K562 (cell line): Measurements from ENCODE around the gene ENO2. TPM values are rescaled to one million over a fixed set of nuclear protein-coding genes. Genes with fewer than 3 reads are reported as not detected.
A peak's percentile ranks its signal among the peaks of the same experiment; 100 is the strongest.

ENCODE experiments used
- CCAR2 ChIP-seq: fragments of 200-400 bp; formaldehyde crosslinking; IDR thresholded peaks from 2 replicates; pipeline ENCODE4 v1.6.1; 2017; ENCODE audit warnings: mild to moderate bottlenecking, low read depth, low read length
- CEBPB ChIP-seq: fragments of 450-650 bp; IDR thresholded peaks from 2 replicates; pipeline ENCODE4 v1.6.1; 2016; ENCODE audit warnings: missing genetic modification characterization, missing compliant biosample characterization
- CHD7 ChIP-seq: fragments of 200-600 bp; sonication (generic); IDR thresholded peaks from one replicate; pipeline ENCODE4 v1.6.1; 2012; ENCODE audit warnings: mild to moderate bottlenecking, low read depth, low read length, inconsistent platforms
- KDM4B ChIP-seq, 2 experiments: fragments of 450-650 bp in 1 of 2; sonication (generic) in 1 of 2; IDR thresholded peaks; 2 replicates each; pipeline ENCODE4 v1.6.1; 2016 to 2017; ENCODE audit warnings: borderline replicate concordance in 2 of 2, antibody characterized with exemption in 1 of 2, low read depth in 1 of 2, mild to moderate bottlenecking in 1 of 2
- MEF2D ChIP-seq: conservative IDR thresholded peaks from 2 replicates; pipeline ENCODE4 v1.6.1; 2016; ENCODE audit warnings: low read depth, missing genetic modification characterization, missing compliant biosample characterization
- NFIC ChIP-seq: fragments of 450-650 bp; IDR thresholded peaks from 2 replicates; pipeline ENCODE4 v1.6.1; 2017; ENCODE audit warnings: mild to moderate bottlenecking, inconsistent platforms
- NFRKB ChIP-seq: fragments of 450-650 bp; IDR thresholded peaks from 2 replicates; pipeline ENCODE4 v1.6.1; 2016; ENCODE audit warnings: low read depth
- NFXL1 ChIP-seq: fragments of 450-650 bp; formaldehyde crosslinking; IDR thresholded peaks from 2 replicates; pipeline ENCODE4 v1.4.0; 2021; ENCODE audit warnings: mild to moderate bottlenecking
- POLR2AphosphoS5 ChIP-seq: IDR thresholded peaks from 2 replicates; pipeline ENCODE4 v1.6.1; 2011; ENCODE audit warnings: mild to moderate bottlenecking, low read depth, low read length, moderate library complexity; ENCODE audit not compliant: control insufficient read depth, insufficient read depth
- TBP ChIP-seq: optimal IDR thresholded peaks from 2 replicates; pipeline ENCODE3; 2011; ENCODE audit warnings: low read depth, low read length, improper control_type of control experiment
- TSHZ1 ChIP-seq: fragments of 250-450 bp; sonication (Bioruptor Pico); IDR thresholded peaks from 2 replicates; pipeline ENCODE4 v1.4.0; 2020; ENCODE audit warnings: mild to moderate bottlenecking, moderate library complexity
- ZNF12 ChIP-seq: sonication (generic); formaldehyde crosslinking; IDR thresholded peaks from 2 replicates; pipeline ENCODE4 v1.4.0; 2020; ENCODE audit warnings: mild to moderate bottlenecking, missing genetic modification reagents
- ZNF766 ChIP-seq: fragments of 200-800 bp; sonication (Bioruptor generic); conservative IDR thresholded peaks from 2 replicates; pipeline ENCODE4 v1.6.1; 2016; ENCODE audit warnings: missing genetic modification characterization, missing compliant biosample characterization
- ZSCAN32 ChIP-seq: fragments of 450-650 bp; formaldehyde crosslinking; IDR thresholded peaks from 2 replicates; pipeline ENCODE4 v1.4.0; 2020; ENCODE audit warnings: mild to moderate bottlenecking, moderate library complexity
- polyA plus RNA-seq, 8 experiments: library from polyadenylated mRNA; depleted of rRNA in 4 of 8; stranded (reverse) in 5 of 8; unstranded in 3 of 8; fragments of >200 nt; fragmentation: Nextera tagmentation in 2 of 8; fragmentation: Illumina TruSeq in 1 of 8; extraction: Ambion mirVana in 2 of 8; extraction: Trizol in 1 of 8; gene quantifications; 2 replicates each; pipeline versions ENCODE4 v1.2.1 to v1.2.3, GENCODE V29; 2011 to 2014; ENCODE audit warnings: inconsistent platforms in 1 of 8, missing spikeins in 1 of 8
- total RNA-seq, 7 experiments: library from RNA; depleted of rRNA in 6 of 7; stranded (reverse); fragments of >200 nt in 6 of 7; fragmentation: Illumina TruSeq in 2 of 7; extraction: Trizol in 2 of 7; gene quantifications; 2 replicates each; pipeline versions ENCODE4 v1.2.1 to v1.2.3, GENCODE V29; 2011 to 2021; ENCODE audit warnings: low replicate concordance in 1 of 7

Gene ENO2
- total and polyA plus RNA-seq, 9 of the 15 experiments (the other 6 are each of a cell fraction or from before 2014, with no cell fraction given): 10.9 to 43.3 (median 21.0) TPM

GRCh38 chr12:6927379-6928021 lies 13.1 kb downstream of the ENO2 start, which contains the start of gene ATN1 (continued):
- TF ChIP-seq ZNF766 (CRISPR knock-in tag): no peak
- TF ChIP-seq CHD7: no peak
- TF ChIP-seq CEBPB: no peak
- TF ChIP-seq POLR2AphosphoS5: no peak
- TF ChIP-seq ZSCAN32 (CRISPR knock-in tag): no peak
- no peak for TF ChIP-seq CCAR2
- TF ChIP-seq TBP: peak; percentile 47
- TF ChIP-seq NFRKB: peak; percentile 56; the same call in 1 of the 2 replicates
- TF ChIP-seq ZNF12: no peak
- no peak for TF ChIP-seq MEF2D (tag)
- no peak for TF ChIP-seq NFXL1 (CRISPR knock-in tag)
- no peak for TF ChIP-seq TSHZ1
- no peak for TF ChIP-seq KDM4B (IDR thresholded peaks at IDR 0.05; ENCODE audit: borderline replicate concordance in 2 of 2, low read depth in 1 of 2)
- TF ChIP-seq NFIC: peak; percentile 17; the same call in 1 of the 2 replicates
